MG63 (cell line): ENCODE measurements around the gene CFAP90. TPM values are rescaled to one million over a fixed set of nuclear protein-coding genes. Genes with fewer than 3 reads are reported as not detected.

ENCODE experiments used
- DNase-seq: peaks from one replicate; pipeline ENCODE4 v3.0.0-alpha.2; 2020
- H3K27me3 ChIP-seq: fragments of 250-450 bp; sonication (Bioruptor Pico); 2 replicates; pipeline ENCODE4 v1.5.1; 2020; ENCODE audit warnings: mild to moderate bottlenecking, moderate library complexity
- H3K36me3 ChIP-seq: fragments of 250-450 bp; sonication (Bioruptor Pico); 2 replicates; pipeline ENCODE4 v1.5.1; 2020; ENCODE audit warnings: mild to moderate bottlenecking, moderate library complexity
- H3K4me3 ChIP-seq: fragments of 250-450 bp; sonication (Bioruptor Pico); 2 replicates; pipeline ENCODE4 v1.5.1; 2020; ENCODE audit warnings: mild to moderate bottlenecking, moderate library complexity
- H3K9me3 ChIP-seq: fragments of 250-450 bp; sonication (Bioruptor Pico); 2 replicates; pipeline ENCODE4 v1.5.1; 2020; ENCODE audit warnings: mild to moderate bottlenecking, moderate library complexity
- total RNA-seq: library from RNA; depleted of rRNA; stranded (reverse); fragments of >200 nt; shearing (Covaris generic); gene quantifications from 2 replicates; pipeline ENCODE4 v1.2.3, GENCODE V29; 2014; ENCODE audit warnings: low replicate concordance; rRNA removed

CFAP90 gene
- total RNA-seq, 1 experiment from 2014 or later, result not detected

DNA sequence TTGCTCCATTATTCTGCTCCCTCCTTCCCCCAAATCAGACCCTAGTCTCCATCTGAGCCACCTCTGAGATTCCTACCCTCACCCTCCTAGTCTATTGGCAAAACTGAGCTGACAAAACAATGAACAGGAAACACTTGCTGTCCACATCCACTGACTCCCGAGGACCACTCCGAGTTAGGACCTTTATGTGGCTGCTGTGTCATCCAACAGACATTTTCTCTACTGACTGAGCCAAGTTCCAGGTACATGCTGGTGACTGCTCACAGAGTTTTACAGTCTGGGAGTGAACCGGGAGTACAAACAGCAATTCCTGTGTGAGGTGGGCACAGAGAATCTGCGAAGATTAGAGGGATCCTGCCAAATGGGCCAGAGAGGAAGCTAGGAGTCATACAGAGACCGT lies 39.2 kb downstream of the CFAP90 start:
- no peak overlapping the region for H3K4me3 ChIP-seq
- H3K9me3 ChIP-seq, result no peaks in the 10 kb centered on the region
- DNase-seq, result no peak
- H3K36me3 ChIP-seq, result no peaks in the 10 kb centered on the region
- peaks cover 7% of the 10 kb centered on the region; the same call in 1 of the 2 replicates for H3K27me3 ChIP-seq

DNA sequence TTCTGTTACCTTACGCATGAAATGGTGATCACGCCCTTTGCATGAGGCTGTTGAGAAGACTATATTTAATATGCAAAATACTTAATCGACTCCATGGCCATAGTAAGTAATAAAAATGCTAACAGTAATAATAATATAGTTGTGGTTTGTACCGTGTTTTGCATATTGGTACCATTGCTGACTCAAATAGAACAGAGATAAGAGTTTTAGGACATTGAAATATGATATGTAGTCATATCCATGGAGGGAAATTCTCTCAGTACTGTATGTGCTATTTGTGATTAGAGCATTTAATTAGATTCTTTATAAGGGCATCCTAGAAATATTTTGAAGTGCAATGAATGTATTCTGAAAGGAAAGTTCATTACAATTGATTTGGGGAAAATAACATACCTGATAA lies 41.9 kb downstream of the CFAP90 start:
- no peak overlapping the region for H3K4me3 ChIP-seq
- no peaks in the 10 kb centered on the region for H3K9me3 ChIP-seq
- peaks cover 7% of the 10 kb centered on the region; the same call in 1 of the 2 replicates for H3K27me3 ChIP-seq
- H3K36me3 ChIP-seq, result no peaks in the 10 kb centered on the region
- no peak for DNase-seq

DNA sequence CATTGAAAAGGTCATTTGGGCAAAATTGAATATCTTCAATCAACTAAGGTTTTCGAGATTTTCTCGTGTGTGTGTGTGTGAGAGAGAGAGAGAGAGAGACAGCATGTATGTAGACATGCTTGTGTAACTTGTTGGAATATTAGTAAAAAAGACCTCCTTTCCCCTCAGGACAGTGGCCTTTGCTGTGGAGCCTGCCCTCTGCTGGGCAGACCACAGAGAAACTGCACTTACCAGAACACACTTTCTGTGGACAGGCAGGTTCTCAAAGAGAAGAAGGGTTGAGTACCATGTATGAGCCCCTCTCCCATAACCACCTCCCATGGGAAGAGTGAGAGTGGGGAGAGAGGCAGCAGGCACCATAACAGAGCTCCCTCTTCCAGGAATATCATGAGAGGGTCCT lies 45.6 kb downstream of the CFAP90 start:
- DNase-seq, result no peak
- Histone ChIP-seq H3K4me3 (no peak overlapping the region), H3K9me3 (no peaks in the 10 kb centered on the region), H3K36me3 (no peaks in the 10 kb centered on the region), H3K27me3 (no peaks in the 10 kb centered on the region)

DNA sequence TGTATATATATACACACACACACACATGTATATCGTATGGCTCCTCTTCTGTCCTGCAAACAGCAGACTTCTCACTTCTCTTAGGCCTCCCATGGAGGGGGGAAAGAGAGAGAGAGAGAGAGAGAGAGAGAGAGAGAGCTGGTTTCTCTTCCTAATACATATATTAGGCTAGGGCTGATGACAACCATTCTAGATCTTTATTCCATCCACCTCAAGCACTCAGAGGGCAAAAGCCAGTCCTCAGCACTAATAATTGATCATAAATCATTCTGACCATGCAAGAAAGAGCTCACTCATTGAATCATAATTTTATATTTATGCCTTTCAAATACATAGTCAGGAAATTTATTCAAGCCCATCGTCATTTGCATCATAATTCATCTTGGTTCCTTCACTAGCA lies 47.0 kb downstream of the CFAP90 start:
- Histone ChIP-seq H3K4me3 (no peak overlapping the region), H3K9me3 (no peaks in the 10 kb centered on the region), H3K36me3 (no peaks in the 10 kb centered on the region), H3K27me3 (no peaks in the 10 kb centered on the region)
- DNase-seq, result no peak

DNA sequence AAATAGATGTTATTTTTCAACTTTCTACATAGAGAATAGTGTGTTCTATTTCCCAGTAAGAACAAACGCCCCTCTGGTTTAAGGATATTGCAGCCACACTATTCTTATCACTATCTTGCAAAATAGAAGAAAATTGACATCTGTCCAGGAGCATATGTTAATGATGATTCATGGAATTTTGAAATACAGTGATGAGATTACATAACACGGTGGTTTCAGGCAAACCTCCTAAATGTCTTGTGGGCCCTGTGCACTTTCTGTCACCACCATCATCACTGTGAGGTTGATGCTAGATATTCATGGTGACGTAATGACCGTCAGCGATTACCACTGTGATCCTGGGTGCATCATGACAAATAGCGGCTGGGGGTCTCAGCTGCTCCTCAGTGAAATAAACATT lies 48.1 kb downstream of the CFAP90 start:
- H3K27me3 ChIP-seq, result no peaks in the 10 kb centered on the region
- DNase-seq, result no peak
- H3K36me3 ChIP-seq, result no peaks in the 10 kb centered on the region
- H3K9me3 ChIP-seq, result no peaks in the 10 kb centered on the region
- no peak overlapping the region for H3K4me3 ChIP-seq

DNA sequence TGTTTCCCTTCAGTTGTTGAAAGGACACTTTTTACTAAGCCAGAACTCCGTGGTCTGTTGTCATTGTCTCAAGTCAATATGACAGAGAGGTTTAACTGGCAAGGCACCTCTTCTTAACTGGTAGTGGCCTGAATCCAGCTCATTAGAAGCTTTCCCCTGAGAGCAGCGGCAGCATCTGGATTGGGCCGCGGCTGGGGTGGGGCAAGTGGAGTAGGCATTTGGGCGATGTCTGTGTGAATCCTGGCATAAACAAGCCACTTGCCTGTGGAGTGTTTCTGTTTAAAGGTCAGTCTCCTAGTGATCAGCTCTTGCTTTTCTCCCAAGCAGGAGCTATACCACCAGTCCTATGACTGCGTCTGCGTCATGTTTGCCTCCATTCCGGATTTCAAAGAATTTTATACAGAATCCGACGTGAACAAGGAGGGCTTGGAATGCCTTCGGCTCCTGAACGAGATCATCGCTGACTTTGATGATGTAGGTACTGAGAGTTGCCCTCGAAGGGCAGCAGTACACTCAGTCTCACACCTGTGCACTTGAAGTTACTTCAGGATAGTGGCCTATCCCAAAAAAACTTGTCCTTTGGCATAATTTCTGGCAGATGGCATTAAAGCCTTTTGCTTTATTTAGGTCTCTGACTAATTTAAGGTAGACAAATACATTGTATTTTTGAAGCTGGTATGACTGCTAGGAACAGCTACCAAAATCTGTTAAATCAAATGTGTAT lies 48.9 kb downstream of the CFAP90 start:
- no peak for DNase-seq
- H3K4me3 ChIP-seq, result no peak overlapping the region
- no peaks in the 10 kb centered on the region for H3K27me3 ChIP-seq
- no peaks in the 10 kb centered on the region for H3K36me3 ChIP-seq
- H3K9me3 ChIP-seq, result no peaks in the 10 kb centered on the region

DNA sequence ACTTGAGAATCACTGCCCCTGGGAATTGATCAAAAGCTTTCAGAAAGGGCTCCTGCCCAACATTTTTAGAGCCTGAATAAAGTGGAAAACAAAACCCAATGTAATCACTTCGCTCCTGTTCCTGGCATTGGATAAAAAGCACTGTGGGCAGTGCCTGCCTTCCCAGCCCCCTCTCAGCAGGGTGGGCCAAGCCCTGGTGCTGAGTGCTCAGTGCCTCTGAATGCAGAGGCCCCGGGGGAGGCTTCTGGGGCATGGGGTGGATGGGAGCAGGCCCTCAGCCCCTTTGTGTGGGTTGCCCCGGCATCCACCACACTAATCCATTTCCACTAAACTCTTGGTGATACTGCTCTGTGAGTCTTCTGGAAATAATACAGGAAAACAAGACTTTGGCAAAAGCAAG lies 55.6 kb downstream of the CFAP90 start:
- no peak for DNase-seq
- H3K9me3 ChIP-seq, result no peaks in the 10 kb centered on the region
- H3K27me3 ChIP-seq, result no peaks in the 10 kb centered on the region
- no peaks in the 10 kb centered on the region for H3K36me3 ChIP-seq
- no peak overlapping the region for H3K4me3 ChIP-seq

DNA sequence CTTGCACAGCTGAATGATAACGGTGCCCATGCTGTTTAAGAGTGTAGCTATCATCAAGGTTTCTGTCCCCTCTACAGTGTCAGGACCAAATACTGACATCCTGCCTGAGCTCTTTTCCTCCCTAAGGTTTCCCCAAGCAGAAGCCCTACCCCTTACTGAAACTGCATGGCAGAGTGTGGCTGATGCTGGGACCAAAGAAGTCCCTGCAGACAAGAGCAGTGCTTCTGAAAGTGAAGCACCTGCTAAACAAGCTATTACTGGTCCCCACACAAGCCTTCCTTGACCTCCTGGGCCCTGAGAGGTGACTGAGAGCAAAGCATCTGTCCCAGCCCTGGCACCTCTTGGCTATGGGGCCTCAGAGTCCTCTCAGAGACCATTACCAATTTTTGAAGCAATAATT lies 56.1 kb downstream of the CFAP90 start:
- DNase-seq, result no peak
- no peaks in the 10 kb centered on the region for H3K9me3 ChIP-seq
- H3K36me3 ChIP-seq, result no peaks in the 10 kb centered on the region
- no peaks in the 10 kb centered on the region for H3K27me3 ChIP-seq
- H3K4me3 ChIP-seq, result no peak overlapping the region

DNA sequence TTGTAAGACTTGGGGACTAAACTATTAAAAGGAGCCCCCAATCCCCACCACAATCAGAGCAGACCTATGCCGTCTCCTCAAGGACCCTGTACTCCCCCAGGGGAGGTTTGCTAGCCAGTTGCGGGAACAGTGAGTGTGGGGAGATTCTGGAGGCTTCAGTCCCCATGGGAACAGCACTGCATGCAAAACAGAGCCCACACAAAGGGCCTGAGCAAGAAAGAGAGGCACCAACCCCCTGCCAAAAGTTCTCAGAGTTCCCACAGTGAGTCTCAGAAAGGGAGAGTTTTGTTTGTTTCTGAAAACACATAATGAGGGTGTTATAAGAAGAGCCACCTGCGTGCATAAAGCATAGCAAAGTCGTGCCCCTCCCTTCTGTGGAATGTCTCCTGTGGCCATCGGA lies 56.6 kb downstream of the CFAP90 start:
- H3K9me3 ChIP-seq, result no peaks in the 10 kb centered on the region
- DNase-seq, result no peak
- no peaks in the 10 kb centered on the region; the same call in 1 of the 2 replicates for H3K27me3 ChIP-seq
- no peak overlapping the region for H3K4me3 ChIP-seq
- no peaks in the 10 kb centered on the region for H3K36me3 ChIP-seq

DNA sequence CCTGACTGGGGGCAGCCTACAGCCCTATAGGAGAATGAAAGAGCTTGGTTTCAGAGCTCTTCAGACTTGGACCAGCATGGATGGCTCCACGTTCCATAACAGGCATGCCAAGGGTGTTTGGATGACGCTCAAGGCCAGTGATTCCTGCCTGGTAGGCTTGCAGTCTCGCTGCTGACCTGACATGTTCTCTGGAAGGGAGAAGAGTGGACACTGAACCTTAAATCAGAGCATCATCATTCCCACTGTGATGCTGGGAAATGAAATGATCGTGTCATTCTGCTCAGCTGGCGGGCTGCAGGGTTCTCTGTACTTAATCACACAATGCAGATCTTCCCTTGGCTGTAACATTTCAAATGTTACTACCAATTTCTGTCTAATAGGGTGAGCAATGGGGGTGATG lies 57.0 kb downstream of the CFAP90 start:
- no peak for DNase-seq

DNA sequence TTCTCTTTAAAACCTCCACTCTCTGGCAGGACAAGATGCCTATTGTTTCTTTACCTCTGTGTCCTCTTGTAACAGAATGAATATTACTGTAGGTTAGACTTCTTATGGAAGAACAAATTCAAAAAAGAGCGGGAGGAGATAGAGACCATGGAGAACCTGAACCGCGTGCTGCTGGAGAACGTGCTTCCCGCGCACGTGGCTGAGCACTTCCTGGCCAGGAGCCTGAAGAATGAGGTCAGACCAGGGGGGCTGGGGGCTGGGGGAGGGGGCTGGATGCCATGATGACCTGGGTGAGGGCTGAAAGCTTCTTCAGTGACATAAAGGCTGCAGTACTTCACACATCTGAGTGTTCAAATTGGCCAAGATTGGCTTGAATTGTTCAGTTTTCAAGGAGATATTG lies 61.4 kb downstream of the CFAP90 start:
- Histone ChIP-seq H3K27me3 (peaks cover under 1% of the 10 kb centered on the region), H3K4me3 (no peak overlapping the region), H3K9me3 (no peaks in the 10 kb centered on the region), H3K36me3 (no peaks in the 10 kb centered on the region)
- no peak for DNase-seq

More for the DNA sequence above, 57.0 kb downstream of the CFAP90 start:
- Histone ChIP-seq H3K4me3 (no peak overlapping the region), H3K27me3 (no peaks in the 10 kb centered on the region; the same call in 1 of the 2 replicates), H3K36me3 (no peaks in the 10 kb centered on the region), H3K9me3 (no peaks in the 10 kb centered on the region)

DNA sequence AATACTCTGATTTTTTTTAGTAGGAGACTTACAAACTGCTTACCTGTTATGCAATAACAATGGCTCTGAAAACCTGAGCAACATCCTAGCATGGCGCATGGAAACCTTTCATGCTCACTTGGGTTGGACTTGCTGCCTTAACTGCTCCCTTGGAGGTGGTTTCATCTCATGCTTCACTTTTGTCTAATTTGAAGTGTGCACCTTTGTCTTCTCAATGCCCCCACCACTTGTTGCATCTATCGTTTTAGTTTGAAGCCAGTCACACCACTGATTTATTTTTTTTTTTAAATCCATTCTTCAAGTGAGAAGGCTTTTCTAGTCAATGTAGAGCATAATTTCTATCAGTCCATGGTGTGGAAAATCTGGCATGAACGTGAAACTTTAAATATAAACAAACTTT lies 63.2 kb downstream of the CFAP90 start:
- H3K27me3 ChIP-seq, result peaks cover 4% of the 10 kb centered on the region
- no peaks in the 10 kb centered on the region for H3K9me3 ChIP-seq
- no peak overlapping the region for H3K4me3 ChIP-seq
- no peak for DNase-seq
- no peaks in the 10 kb centered on the region for H3K36me3 ChIP-seq

DNA sequence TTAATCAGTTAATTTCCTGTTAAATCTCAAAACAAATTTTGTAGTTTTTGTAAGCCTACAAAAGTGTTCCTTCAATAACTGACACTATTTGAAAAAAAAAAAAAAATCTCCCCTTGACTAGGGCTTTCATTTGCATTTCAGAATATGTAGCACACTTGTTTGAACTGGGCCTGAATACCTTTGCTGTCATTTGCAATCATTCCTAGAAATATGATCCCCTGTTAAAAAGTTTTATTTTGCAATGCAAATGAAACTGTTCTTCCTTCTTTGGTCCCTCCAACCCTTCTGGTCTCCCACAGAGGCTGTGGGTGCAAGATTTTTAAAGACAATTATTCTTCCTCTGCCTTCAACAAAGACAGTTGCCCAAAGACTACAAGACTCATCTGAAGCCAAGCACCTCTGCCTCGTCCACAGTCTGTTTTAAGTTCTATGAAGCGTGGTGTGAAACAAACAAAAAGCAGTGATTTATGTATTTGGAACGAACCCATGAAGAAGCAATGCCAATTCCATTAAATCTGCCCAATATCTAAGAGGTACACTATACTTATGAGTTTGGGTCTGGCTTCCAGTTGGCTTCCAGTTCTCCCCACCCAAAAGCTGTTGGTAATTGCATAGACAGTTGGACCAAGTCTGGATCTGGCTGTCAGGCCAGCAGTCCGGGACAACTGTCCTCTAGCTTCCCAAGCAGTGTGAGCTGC lies 66.1 kb downstream of the CFAP90 start:
- DNase-seq, result no peak
- H3K27me3 ChIP-seq, result peaks cover 10% of the 10 kb centered on the region
- H3K9me3 ChIP-seq, result no peaks in the 10 kb centered on the region
- no peak overlapping the region for H3K4me3 ChIP-seq
- no peaks in the 10 kb centered on the region for H3K36me3 ChIP-seq

DNA sequence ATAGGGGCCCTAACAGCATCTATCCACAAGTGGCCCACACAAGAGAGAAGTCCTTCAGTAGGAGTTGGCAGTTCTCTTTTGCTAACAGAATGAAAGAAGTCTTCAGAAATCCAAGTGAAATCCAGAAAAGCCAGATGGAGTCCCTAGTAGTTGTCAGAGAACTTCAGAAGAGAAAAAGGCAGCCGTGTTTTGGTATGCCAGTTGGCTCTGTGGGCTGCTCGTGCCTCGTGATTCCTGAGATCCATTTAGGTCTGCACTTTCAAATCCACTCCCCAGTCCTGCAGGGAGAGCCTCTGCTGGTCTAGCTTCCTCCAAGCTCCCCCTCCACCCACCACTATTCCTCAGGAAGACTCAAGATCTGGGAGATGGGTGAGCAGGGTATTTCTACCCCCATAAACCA lies 69.0 kb downstream of the CFAP90 start:
- DNase-seq, result no peak
- Histone ChIP-seq H3K4me3 (no peak overlapping the region), H3K27me3 (peaks cover 15% of the 10 kb centered on the region), H3K36me3 (no peaks in the 10 kb centered on the region), H3K9me3 (no peaks in the 10 kb centered on the region)

Other genes starting within 250 kb of the CFAP90 start
- gene FASTKD3, start 17.9 kb upstream of the CFAP90 start, total RNA-seq, result 16.0 and 42.9 TPM in 2 replicates
- 60.8 and 74.4 TPM in 2 replicates for gene MTRR, start 18.0 kb upstream of the CFAP90 start, total RNA-seq